GM21786 (cell line): Measurements from ENCODE around the gene PRXL2A.
"Not testable (repeated sequence)": the region's sequence is repeated elsewhere in the genome, so short reads cannot be mapped to it uniquely, and the experiment has no call there.

ENCODE experiments used
- ATAC-seq: cut with Tn5 transposase; IDR thresholded peaks from one replicate; pipeline ENCODE4 v1.9.1; 2021; ENCODE audit not compliant: unreplicated experiment

PRXL2A gene

DNA sequence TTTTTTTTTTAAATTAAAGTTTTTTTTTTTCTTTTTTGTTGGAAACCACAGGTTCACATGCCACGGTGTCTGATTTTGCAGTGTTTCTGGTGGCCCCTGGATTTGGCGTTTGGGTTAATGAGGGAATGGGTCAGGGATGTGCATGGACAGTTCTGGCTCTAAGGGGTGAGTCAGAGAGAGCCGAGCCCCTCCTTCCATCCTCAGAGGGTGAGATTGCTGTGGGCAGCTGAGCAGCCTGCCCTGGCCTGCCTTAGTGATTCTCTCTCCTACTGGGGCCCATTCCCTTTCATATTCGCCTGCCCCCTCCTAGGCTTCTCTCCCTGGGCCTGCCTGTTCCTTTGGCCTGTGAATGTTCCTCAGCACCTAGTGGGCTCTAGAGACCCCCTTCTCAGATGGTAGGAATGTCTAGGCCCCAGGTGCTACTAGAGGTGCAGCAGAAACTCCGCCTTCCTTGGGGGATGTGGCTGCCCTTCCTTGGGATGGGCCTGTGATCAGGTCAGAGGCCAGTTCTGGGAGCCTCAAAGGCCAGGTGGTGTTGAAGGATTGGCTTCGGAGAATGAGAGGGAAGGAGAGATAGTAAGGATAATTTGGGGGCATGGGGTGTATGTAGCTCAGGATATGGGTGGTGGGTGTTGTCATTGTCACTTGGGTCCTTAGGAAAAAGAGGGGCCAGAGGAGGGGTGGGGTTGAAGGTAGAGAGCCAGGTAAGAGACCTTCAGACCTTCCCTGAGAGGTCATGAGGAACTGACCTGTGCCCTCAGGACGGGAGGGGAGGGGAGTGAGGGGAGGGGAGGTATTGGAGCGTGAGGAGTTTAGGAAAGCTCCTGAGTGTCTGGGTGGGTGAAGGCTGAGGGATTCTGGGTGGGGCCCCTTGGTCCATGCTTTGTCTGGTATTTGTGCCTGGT lies 65.6 kb downstream of the PRXL2A start:
- ATAC-seq: no peak

DNA sequence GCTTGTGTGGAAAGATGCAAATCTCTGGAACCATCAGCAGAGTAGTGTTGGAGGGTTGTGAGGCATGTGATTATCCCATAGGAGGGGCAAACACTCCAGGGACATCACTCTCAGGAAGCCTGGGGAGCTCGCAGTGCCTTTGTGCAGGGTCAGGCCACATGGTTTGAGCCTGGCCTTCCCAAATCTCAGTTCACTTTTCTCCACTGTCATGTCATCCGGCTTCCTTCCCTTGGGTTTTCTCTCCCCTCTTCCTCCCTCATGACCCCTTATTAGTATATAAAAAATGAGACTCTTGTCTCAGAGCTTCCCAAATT lies 66.2 kb downstream of the PRXL2A start:
- ATAC-seq: no peak

DNA sequence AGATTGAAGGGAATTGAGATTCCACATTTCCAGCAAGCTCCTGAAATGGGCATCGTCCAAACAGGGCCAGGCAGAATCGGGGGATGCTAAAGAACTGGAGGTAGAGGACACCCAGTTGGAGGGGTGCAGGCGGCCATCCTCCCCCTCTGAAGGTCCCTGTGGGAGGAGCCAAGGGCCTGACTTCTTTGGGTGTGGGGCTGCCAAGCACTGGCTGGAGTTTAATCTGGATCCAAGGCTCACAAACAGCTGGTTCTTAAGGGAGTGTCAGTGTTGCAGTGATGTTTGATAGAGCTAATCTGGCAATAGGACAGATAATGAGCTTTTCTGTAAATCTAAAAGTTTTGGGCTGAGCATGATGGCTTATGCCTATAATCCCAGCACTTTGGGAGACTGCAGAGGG lies 66.6 kb downstream of the PRXL2A start:
- no peak for ATAC-seq

DNA sequence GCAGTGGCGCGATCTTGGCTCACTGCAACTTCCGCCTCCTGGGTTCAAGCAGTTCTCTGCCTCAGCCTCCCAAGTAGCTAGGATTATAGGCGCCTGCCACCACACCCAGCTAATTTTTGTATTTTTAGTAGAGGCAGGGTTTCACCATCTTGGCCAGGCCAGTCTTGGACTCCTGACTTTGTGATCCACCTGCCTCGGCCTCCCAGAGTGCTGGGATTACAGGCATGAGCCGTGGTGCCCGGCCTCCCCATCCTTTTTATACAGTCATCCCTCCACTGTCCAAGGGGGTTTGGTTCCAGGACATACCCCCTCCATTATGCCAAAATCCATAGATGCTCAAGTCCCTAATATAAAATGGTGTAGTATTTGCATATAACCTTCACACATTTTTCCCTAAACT lies 67.3 kb downstream of the PRXL2A start:
- not testable (repeated sequence) for ATAC-seq

DNA sequence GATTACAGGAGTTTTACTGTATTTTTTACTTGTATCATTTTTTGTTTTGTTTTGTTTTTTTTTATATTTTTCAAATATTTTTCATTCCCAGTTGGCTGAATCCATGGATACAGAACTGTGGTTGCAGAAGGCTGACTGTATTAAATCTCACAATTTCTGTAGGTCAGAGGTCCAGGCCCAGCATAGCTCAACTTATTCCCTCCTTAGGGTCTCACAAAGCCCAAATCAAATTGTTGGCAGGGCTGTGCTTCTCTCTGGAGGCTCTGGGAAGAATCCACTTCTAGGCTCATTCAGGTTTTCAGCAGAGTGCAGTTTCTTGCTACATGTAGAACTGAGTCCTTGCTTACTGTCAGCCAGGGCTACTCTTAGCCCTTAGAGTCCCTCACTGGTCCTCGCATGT lies 68.3 kb downstream of the PRXL2A start:
- no peak for ATAC-seq

DNA sequence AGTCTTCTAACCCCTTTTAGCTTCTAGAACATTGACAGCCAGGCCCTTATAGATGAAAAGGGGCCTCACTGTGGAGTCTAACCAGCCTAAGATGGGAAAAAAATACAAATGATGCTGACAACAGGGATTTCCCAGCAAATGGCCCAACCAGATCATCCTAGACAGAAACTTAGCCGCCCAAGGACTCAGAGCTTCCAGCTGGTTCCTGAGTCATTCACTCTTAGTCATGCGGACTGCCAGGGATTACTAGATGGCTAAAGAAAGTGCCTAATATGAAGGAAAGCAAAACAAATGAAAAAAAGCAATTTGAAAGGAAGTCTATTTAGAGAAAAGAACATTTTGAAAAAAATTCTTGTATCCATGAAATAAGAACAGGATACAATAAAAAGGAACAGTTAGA lies 69.5 kb downstream of the PRXL2A start:
- ATAC-seq: no peak

DNA sequence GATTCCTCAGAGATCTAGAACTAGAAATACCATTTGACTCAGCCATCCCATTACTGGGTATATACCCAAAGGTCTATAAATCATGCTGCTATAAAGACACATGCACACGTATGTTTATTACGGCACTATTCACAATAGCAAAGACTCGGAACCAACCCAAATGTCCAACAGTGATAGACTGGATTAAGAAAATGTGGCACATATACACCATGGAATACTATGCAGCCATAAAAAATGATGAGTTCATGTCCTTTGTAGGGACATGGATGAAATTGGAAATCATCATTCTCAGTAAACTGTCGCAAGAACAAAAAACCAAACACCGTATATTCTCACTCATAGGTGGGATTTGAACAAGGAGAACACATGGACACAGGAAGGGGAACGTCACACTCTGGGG lies 72.0 kb downstream of the PRXL2A start:
- not testable (repeated sequence) for ATAC-seq

DNA sequence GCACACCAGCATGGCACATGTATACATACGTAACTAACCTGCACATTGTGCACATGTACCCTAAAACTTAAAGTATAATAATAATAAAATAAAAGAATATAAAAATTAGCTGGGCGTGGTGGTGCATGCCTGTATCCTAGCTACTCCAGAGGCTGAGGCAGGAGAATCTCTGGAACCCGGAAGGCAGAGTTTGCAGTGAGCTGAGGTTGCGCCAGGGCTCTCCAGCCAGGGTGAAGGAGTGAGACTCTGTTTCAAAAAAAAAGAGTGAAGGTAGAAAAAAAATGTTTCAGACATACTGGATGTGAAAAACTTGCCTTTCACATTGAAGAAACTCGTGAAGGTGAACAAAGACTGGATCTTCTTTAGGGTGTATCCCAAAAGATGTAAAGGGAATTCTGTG lies 72.5 kb downstream of the PRXL2A start:
- no peak for ATAC-seq

DNA sequence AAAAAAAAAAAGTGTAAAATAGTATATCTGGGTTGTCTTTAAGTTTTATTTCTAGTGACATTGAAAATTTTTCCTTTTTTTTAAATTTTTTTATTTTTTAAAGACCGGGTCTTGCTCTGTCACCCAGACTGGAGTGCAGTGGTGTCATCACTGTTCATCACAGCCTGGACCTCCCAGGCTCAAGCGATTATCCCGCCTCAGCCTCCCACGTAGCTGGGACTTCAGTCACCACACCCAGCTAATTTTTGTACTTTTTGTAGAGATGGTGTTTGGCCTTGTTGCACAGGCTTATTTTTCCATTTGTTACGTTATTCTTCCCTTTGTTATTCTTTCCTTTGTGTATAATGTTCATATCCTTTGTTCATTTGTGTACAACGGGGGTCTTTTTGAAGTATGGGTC lies 75.9 kb downstream of the PRXL2A start:
- ATAC-seq: no peak

DNA sequence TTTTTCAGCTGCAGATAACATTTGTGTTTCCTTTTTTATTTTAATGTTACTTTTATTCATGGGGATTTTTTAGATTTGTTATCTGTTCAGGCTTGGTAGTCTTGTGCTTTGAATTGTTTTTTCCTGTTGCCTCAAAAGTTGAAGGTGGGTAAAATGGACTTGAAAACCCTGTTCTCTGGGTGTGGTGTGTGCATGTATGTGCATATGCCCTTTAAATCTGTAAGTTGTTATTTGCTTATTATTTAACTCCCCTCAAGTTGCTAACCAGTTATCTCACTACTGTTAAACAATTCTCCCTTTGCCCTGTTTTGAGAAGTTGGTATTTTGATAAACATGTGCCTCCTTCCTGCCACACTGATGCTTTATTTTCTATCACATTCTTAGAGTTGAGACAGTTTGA lies 76.3 kb downstream of the PRXL2A start:
- no peak for ATAC-seq

DNA sequence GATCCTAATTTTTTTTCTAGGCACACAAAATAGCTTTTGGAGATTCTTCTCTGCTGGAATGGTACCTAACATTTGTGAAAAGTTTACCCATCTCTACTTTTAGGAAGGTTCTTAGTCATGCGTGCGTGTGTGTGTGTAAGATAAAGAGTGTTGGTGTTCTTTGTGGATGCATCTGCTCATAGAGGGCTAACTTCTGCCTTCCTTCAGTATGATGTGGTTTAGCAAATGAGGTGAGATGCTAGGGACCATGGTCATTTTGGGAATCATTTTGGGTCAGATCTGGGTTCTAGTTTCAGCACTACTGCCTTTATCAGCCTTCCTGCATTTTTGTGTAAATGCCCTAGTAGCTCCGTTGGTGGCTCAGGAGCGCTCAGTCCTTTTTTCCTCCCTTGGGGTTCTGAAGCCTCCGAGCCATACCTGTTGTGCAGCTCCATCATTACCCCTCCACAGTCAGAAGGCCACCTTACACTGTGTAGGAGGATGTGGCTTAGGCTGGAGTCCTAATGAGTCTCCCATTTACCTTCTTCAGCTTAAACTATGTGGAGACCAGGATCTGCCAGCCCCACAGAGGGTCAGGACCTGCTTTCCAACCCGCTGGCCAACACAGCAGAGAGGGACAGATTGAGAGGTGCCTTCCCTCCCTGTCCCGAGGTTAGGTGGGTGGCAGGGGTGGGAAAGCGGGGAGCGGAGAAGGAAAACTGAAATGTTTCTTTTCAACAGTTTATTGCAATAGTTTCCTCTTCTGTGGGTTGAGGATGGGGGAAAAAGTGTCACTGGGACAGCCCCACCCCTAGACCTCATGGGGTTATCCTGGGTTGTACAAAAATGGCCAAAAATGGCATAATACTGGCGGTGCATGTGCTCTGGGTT lies 77.0 kb downstream of the PRXL2A start:
- ATAC-seq: no peak

DNA sequence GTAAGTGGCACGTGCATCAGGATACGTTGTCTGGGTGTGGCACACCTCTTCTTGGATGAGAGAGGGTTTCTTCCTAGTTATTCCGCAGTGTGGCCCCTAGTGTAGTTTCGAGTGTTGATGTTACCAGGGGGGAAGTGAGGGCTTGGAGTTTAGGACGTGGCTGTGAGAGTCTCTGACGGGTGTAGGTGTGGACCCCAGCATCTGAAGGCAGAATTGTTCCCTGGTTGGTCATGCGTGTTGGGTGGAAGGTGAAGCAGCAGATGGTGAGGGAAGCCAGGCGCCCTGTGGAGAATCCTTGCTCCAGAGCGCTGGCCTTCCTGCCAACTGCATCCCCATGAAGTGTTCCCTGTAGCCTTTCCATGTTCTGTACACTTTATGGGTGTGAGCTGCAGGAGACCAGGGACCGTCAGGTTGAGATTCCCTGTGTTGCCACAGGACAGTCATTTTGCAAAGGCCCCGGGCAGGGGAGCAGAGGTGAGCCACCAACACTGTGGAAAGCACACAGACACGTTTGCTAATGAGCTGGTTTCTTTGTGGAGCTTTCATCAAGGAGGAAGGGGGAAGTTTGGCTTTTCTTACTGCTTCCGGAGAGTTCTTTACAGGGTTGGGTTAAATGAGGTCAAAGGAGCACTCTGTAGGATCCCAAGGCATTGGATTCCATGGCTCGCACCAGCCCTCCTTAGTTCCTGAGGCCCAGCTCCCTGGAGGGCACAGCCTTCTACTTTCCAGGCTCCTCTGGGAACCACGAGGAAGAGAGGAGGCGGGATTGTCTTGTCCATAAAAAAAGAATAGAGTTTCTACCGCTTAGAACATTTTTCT lies 77.8 kb downstream of the PRXL2A start:
- ATAC-seq: no peak
